ENCODE results near the gene KIF2A.

DNA sequence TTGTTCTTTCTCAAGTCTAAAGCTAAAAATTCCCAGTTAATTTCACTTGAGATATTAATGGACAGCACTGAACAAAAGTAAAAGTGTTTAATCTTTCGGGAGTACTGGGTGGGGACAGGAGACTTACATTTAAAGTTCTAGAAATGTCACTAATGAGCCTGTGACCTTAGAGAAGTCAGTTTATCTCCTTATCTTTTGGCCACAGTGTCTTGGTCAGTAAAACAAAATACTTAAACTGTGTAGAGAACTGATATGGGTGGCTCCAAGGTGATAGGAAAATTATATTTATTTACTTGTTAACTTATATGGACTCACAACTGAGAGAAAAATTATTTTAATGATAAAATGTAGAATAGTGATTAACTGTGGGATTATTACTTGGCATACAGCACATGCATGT lies 115.4 kb downstream of the KIF2A start:
- TF ChIP-seq, protein P1, sequence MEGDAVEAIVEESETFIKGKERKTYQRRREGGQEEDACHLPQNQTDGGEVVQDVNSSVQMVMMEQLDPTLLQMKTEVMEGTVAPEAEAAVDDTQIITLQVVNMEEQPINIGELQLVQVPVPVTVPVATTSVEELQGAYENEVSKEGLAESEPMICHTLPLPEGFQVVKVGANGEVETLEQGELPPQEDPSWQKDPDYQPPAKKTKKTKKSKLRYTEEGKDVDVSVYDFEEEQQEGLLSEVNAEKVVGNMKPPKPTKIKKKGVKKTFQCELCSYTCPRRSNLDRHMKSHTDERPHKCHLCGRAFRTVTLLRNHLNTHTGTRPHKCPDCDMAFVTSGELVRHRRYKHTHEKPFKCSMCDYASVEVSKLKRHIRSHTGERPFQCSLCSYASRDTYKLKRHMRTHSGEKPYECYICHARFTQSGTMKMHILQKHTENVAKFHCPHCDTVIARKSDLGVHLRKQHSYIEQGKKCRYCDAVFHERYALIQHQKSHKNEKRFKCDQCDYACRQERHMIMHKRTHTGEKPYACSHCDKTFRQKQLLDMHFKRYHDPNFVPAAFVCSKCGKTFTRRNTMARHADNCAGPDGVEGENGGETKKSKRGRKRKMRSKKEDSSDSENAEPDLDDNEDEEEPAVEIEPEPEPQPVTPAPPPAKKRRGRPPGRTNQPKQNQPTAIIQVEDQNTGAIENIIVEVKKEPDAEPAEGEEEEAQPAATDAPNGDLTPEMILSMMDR (IDR thresholded peaks at IDR 0.05; ENCODE audit: low read depth, low read length, missing input control) = no peak
- TF ChIP-seq FOXA2 (IDR thresholded peaks at IDR 0.05) (no peak), JUND (IDR thresholded peaks at IDR 0.05) (no peak), YY1 (IDR thresholded peaks at IDR 0.05) (no peak)
- TF ChIP-seq, protein P2, sequence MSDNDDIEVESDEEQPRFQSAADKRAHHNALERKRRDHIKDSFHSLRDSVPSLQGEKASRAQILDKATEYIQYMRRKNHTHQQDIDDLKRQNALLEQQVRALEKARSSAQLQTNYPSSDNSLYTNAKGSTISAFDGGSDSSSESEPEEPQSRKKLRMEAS (IDR thresholded peaks at IDR 0.05) = no peak
- TF ChIP-seq, protein P3, sequence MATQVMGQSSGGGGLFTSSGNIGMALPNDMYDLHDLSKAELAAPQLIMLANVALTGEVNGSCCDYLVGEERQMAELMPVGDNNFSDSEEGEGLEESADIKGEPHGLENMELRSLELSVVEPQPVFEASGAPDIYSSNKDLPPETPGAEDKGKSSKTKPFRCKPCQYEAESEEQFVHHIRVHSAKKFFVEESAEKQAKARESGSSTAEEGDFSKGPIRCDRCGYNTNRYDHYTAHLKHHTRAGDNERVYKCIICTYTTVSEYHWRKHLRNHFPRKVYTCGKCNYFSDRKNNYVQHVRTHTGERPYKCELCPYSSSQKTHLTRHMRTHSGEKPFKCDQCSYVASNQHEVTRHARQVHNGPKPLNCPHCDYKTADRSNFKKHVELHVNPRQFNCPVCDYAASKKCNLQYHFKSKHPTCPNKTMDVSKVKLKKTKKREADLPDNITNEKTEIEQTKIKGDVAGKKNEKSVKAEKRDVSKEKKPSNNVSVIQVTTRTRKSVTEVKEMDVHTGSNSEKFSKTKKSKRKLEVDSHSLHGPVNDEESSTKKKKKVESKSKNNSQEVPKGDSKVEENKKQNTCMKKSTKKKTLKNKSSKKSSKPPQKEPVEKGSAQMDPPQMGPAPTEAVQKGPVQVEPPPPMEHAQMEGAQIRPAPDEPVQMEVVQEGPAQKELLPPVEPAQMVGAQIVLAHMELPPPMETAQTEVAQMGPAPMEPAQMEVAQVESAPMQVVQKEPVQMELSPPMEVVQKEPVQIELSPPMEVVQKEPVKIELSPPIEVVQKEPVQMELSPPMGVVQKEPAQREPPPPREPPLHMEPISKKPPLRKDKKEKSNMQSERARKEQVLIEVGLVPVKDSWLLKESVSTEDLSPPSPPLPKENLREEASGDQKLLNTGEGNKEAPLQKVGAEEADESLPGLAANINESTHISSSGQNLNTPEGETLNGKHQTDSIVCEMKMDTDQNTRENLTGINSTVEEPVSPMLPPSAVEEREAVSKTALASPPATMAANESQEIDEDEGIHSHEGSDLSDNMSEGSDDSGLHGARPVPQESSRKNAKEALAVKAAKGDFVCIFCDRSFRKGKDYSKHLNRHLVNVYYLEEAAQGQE (IDR thresholded peaks at IDR 0.05) = no peak
- TF ChIP-seq, protein P4, sequence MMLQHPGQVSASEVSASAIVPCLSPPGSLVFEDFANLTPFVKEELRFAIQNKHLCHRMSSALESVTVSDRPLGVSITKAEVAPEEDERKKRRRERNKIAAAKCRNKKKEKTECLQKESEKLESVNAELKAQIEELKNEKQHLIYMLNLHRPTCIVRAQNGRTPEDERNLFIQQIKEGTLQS (IDR thresholded peaks at IDR 0.05) = no peak

Measured in liver (tissue), 3 donors.